BJ (cell line): Measurements from ENCODE around the gene CAMKK1. TPM values are rescaled to one million over a fixed set of nuclear protein-coding genes. Genes with fewer than 3 reads are reported as not detected.

ENCODE experiments used
- CTCF ChIA-PET: fragments of 350-600 bp; formaldehyde crosslinking; extraction: SDS; loops from one replicate; lab custom pipeline; 2021; ENCODE audit warnings: antibody characterized with exemption, inconsistent platforms; lab: Yijun Ruan, JAX
- POLR2A ChIA-PET: fragments of 300-600 bp; sonication (Branson Sonifier 250); formaldehyde crosslinking; extraction: SDS; loops from one replicate; lab custom pipeline; 2021; ENCODE audit warnings: antibody characterized with exemption; lab: Charles Lee
- DNase-seq: peaks from one replicate; pipeline ENCODE4 v3.0.0-alpha.2; 2011; ENCODE audit warnings: low read depth
- H3K27me3 ChIP-seq: 2 replicates; pipeline ENCODE4 v1.6.0; 2011; ENCODE audit warnings: low read length; ENCODE audit not compliant: control insufficient read depth, insufficient read depth
- H3K36me3 ChIP-seq: 2 replicates; pipeline ENCODE4 v1.5.1; 2011; ENCODE audit warnings: low read length; ENCODE audit not compliant: control insufficient read depth, insufficient read depth
- H3K4me3 ChIP-seq: 2 replicates; pipeline ENCODE4 v1.5.1; 2011; ENCODE audit warnings: low read depth, mild to moderate bottlenecking, control low read depth, low read length
- CTCF ChIP-seq: IDR thresholded peaks from 2 replicates; pipeline ENCODE4 v1.5.1; 2011; ENCODE audit warnings: low read depth, mild to moderate bottlenecking, control low read depth, inconsistent platforms, low read length, moderate library complexity; ENCODE audit not compliant: insufficient read depth
- polyA plus RNA-seq: library from polyadenylated mRNA; depleted of rRNA; stranded (reverse); fragments of >200 nt; gene quantifications from 2 replicates; pipeline ENCODE4 v1.2.3, GENCODE V29; 2011

Gene CAMKK1
- polyA plus RNA-seq, 1 experiment = 6.1 TPM

- ChIA-PET CTCF (interaction anchor here (1.8 kb wide), 1 partner anchor 22 kb away, joined by 9 read pairs; no protein-coding TSS in a partner anchor), POLR2A (no interaction called here)
- DNase-seq = no peak
- H3K4me3 ChIP-seq = no peak overlapping the region
- TF ChIP-seq CTCF = no peak
- peaks cover 18% of the 10 kb centered on the region for H3K36me3 ChIP-seq
- H3K27me3 ChIP-seq = no peaks in the 10 kb centered on the region
Measured at GRCh38 chr17:3885970-3886369, 6.9 kb downstream of the CAMKK1 start.

GRCh38 chr17:3885271-3885670, 7.6 kb downstream of the CAMKK1 start:
- ChIA-PET POLR2A (no interaction called here), CTCF (interaction anchor here (1.1 to 1.8 kb wide), 2 partner anchors 21 to 29 kb away, joined by 5 to 9 read pairs; no protein-coding TSS in a partner anchor)
- no peak for DNase-seq
- Histone ChIP-seq H3K27me3 (no peaks in the 10 kb centered on the region), H3K36me3 (peaks cover 19% of the 10 kb centered on the region), H3K4me3 (no peak overlapping the region)
- no peak for TF ChIP-seq CTCF

GRCh38 chr17:3884188-3884587, 8.7 kb downstream of the CAMKK1 start:
- POLR2A ChIA-PET = no interaction called here
- CTCF ChIA-PET = interaction anchor here (1.2 to 1.8 kb wide), 4 partner anchors 20 to 147 kb away, joined by 3 to 9 read pairs (median 4); no protein-coding TSS in a partner anchor
- TF ChIP-seq CTCF = no peak
- peaks cover 21% of the 10 kb centered on the region for H3K36me3 ChIP-seq
- no peaks in the 10 kb centered on the region for H3K27me3 ChIP-seq
- no peak for DNase-seq
- no peak overlapping the region for H3K4me3 ChIP-seq

DNA sequence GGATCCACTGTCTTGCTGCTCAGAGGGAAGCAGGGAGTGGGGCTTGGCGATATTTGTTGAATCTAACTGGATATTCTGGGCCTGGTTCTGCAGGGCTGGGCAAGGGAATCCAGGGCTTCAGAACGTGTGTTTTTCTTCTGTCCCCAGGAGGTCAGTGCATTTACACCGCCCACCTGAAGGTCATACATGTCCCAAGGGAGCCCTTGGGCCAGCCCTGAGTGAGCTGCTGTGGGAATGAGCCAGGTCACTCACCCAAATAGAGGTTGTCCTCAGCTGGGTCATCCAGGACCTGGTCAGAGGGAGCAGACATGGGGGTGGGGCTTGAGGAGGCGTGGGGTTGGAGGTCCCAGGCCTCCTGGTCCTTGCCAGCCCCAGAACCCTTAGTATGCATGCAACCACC, 10.6 kb downstream of the CAMKK1 start:
- peaks cover 24% of the 10 kb centered on the region for H3K36me3 ChIP-seq
- POLR2A ChIA-PET = no interaction called here
- TF ChIP-seq CTCF = no peak

DNA sequence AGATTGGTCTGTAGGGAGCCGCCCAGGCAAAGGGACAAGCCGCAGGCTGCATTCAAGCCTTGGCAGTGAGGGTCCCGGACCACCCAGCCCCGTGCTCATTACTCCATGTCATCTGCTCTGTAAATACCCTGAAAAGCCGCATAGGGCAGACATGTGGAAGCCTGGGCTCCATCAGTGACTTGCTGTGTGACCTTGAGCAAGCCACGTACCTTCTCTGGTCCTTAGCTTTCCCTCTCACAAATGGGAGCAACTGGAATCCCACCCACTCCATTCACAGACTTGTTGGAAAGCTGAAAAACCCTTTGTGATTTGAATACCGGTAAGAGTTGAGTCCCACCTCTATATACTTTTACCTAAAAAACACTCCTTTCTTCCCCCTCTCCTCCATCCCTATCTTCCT, 11.9 kb downstream of the CAMKK1 start:
- TF ChIP-seq CTCF = no peak
- DNase-seq = no peak
- H3K4me3 ChIP-seq = no peak overlapping the region
- CTCF ChIA-PET = interaction anchor here (1.0 to 1.7 kb wide), 4 partner anchors 18 to 144 kb away, joined by 3 to 5 read pairs (median 4); partner anchors contain the start of gene NCBP3
- H3K36me3 ChIP-seq = peaks cover 29% of the 10 kb centered on the region
- H3K27me3 ChIP-seq = no peaks in the 10 kb centered on the region
- POLR2A ChIA-PET = no interaction called here

More for the DNA sequence above, 10.6 kb downstream of the CAMKK1 start:
- Histone ChIP-seq H3K27me3 (no peaks in the 10 kb centered on the region), H3K4me3 (no peak overlapping the region)
- CTCF ChIA-PET = no interaction called here
- no peak for DNase-seq
